DOHH2 (cell line): Measurements from ENCODE around the gene SULT4A1.

Experiments
- H3F3A ChIP-seq: fragments of 200-600 bp; sonication (generic), shearing (Covaris generic); 2 replicates; pipeline ENCODE4 v1.6.0; 2016; ENCODE audit warnings: antibody characterized with exemption, mild to moderate bottlenecking; ENCODE audit not compliant: control insufficient read depth, insufficient read depth
- H3K27ac ChIP-seq: fragments of 200-600 bp; sonication (generic); 2 replicates; pipeline ENCODE4 v1.5.1; 2014; ENCODE audit warnings: low read depth, mild to moderate bottlenecking, low read length, moderate library complexity
- H3K27me3 ChIP-seq: fragments of 200-600 bp; sonication (generic); 2 replicates; pipeline ENCODE4 v1.6.1; 2014; ENCODE audit warnings: mild to moderate bottlenecking, low read length, mixed read lengths; ENCODE audit not compliant: control insufficient read depth
- H3K36me3 ChIP-seq: fragments of 200-600 bp; sonication (generic); 2 replicates; pipeline ENCODE4 v1.6.1; 2014; ENCODE audit warnings: mild to moderate bottlenecking, low read length, moderate library complexity, mixed read lengths; ENCODE audit not compliant: control insufficient read depth
- H3K4me1 ChIP-seq: fragments of 200-600 bp; sonication (generic); 2 replicates; pipeline ENCODE4 v1.6.1; 2014; ENCODE audit warnings: mild to moderate bottlenecking, low read length, mixed read lengths; ENCODE audit not compliant: control insufficient read depth
- H3K4me2 ChIP-seq: fragments of 200-600 bp; sonication (generic); 2 replicates; pipeline ENCODE4 v1.6.0; 2014; ENCODE audit warnings: mild to moderate bottlenecking, low read length, moderate library complexity
- H3K4me3 ChIP-seq: fragments of 200-600 bp; sonication (generic); 2 replicates; pipeline ENCODE4 v1.5.1; 2014; ENCODE audit warnings: mild to moderate bottlenecking, low read length, mixed read lengths
- H3K79me2 ChIP-seq: fragments of 200-600 bp; sonication (generic); 2 replicates; pipeline ENCODE4 v1.6.1; 2014; ENCODE audit warnings: mild to moderate bottlenecking, low read length, mixed read lengths; ENCODE audit not compliant: control insufficient read depth
- H3K9me2 ChIP-seq: fragments of 200-600 bp; sonication (generic); replicated peaks from 2 replicates; pipeline ENCODE4 v1.6.1; 2014; ENCODE audit warnings: mild to moderate bottlenecking, low read length, mixed read lengths; ENCODE audit not compliant: control insufficient read depth
- H3K9me3 ChIP-seq: fragments of 200-600 bp; sonication (generic); 2 replicates; pipeline ENCODE4 v1.6.1; 2014; ENCODE audit warnings: antibody characterized with exemption, low read length, mixed read lengths; ENCODE audit not compliant: control insufficient read depth, insufficient read depth
- H4K20me1 ChIP-seq: fragments of 200-600 bp; sonication (generic); 2 replicates; pipeline ENCODE4 v1.6.0; 2014; ENCODE audit warnings: low read depth, mild to moderate bottlenecking, antibody characterized with exemption, low read length, moderate library complexity; ENCODE audit not compliant: control insufficient read depth, insufficient read depth
- EZH2phosphoT487 ChIP-seq: fragments of 200-600 bp; sonication (generic); IDR thresholded peaks from 2 replicates; pipeline ENCODE4 v1.6.1; 2017; ENCODE audit warnings: borderline replicate concordance, mild to moderate bottlenecking, antibody characterized with exemption, low read length, moderate library complexity, mixed read lengths
- TF ChIP-seq, protein P1 (sequence below): fragments of 200-600 bp; sonication (generic); IDR thresholded peaks from one replicate; pipeline ENCODE4 v1.5.1; 2014; ENCODE audit warnings: antibody characterized with exemption, mild to moderate bottlenecking, low read depth, low read length; ENCODE audit not compliant: poor library complexity, severe bottlenecking

The SULT4A1 gene

DNA sequence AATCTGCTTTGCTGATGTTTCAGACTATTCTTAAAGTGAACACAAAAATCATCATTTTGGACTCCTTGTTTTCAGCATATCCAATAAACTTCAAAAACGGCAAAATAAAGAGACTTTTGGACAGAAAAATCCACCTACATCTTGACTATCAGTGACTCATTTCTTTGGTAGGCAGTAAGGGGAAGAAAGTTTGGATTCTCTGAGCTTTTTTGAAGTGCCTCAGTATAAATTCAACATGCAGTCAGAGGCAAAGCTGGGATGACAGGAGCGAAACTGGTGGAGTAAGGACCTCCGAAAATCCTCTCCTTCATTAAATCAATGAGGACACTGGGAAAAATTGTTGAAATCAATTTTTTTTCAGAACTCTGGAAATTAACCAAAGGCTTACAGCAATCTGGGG is 79.9 kb downstream of the SULT4A1 start:
- no peaks in the 10 kb centered on the region for H3K9me3 ChIP-seq
- H4K20me1 ChIP-seq = no peaks in the 10 kb centered on the region

DNA sequence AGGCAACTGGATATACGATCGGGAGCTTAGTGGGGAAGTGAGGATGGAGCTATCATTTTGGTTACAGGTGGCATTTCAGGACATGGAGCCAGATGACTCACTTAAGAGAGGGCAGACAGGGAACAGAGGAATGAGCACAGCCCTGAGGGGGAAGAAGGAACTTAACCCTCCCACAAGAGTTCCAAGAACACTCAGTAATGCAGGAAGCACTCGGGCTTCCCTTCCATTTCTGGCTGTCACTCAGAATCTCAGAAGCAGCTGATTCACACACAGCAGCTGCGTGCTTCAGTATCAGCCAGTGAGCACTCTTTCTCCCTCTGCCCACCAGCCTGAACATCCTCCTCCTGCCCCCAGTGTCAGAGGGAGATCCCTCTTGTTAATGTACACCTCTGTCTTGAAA is 85.0 kb downstream of the SULT4A1 start:
- H3K27me3 ChIP-seq = 0 out of 2 replicates have a peak, but pooled peaks cover 3% of the 10 kb centered on the region
- H3K79me2 ChIP-seq = no peaks in the 10 kb centered on the region
- H3K36me3 ChIP-seq = no peaks in the 10 kb centered on the region
- TF ChIP-seq EZH2phosphoT487 = no peak
- TF ChIP-seq, protein P1, sequence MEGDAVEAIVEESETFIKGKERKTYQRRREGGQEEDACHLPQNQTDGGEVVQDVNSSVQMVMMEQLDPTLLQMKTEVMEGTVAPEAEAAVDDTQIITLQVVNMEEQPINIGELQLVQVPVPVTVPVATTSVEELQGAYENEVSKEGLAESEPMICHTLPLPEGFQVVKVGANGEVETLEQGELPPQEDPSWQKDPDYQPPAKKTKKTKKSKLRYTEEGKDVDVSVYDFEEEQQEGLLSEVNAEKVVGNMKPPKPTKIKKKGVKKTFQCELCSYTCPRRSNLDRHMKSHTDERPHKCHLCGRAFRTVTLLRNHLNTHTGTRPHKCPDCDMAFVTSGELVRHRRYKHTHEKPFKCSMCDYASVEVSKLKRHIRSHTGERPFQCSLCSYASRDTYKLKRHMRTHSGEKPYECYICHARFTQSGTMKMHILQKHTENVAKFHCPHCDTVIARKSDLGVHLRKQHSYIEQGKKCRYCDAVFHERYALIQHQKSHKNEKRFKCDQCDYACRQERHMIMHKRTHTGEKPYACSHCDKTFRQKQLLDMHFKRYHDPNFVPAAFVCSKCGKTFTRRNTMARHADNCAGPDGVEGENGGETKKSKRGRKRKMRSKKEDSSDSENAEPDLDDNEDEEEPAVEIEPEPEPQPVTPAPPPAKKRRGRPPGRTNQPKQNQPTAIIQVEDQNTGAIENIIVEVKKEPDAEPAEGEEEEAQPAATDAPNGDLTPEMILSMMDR = no peak
- H3F3A ChIP-seq = no peaks in the 10 kb centered on the region
- no peaks in the 10 kb centered on the region for H3K9me2 ChIP-seq
- no peaks in the 10 kb centered on the region for H4K20me1 ChIP-seq
- H3K9me3 ChIP-seq = no peaks in the 10 kb centered on the region
- H3K4me3 ChIP-seq = no peak overlapping the region
- H3K4me2 ChIP-seq = no peak overlapping the region
- H3K27ac ChIP-seq = no peak overlapping the region
- no peaks in the 10 kb centered on the region for H3K4me1 ChIP-seq

More for the DNA sequence above, 79.9 kb downstream of the SULT4A1 start:
- Histone ChIP-seq H3K27ac (no peak overlapping the region), H3K4me3 (no peak overlapping the region), H3K9me2 (no peaks in the 10 kb centered on the region), H3K4me2 (no peak overlapping the region), H3K36me3 (no peaks in the 10 kb centered on the region), H3K79me2 (no peaks in the 10 kb centered on the region), H3K4me1 (no peaks in the 10 kb centered on the region), H3F3A (no peaks in the 10 kb centered on the region), H3K27me3 (peaks cover 6% of the 10 kb centered on the region; the same call in 1 of the 2 replicates)
- TF ChIP-seq, protein P1 = no peak
- TF ChIP-seq EZH2phosphoT487 = no peak

DNA sequence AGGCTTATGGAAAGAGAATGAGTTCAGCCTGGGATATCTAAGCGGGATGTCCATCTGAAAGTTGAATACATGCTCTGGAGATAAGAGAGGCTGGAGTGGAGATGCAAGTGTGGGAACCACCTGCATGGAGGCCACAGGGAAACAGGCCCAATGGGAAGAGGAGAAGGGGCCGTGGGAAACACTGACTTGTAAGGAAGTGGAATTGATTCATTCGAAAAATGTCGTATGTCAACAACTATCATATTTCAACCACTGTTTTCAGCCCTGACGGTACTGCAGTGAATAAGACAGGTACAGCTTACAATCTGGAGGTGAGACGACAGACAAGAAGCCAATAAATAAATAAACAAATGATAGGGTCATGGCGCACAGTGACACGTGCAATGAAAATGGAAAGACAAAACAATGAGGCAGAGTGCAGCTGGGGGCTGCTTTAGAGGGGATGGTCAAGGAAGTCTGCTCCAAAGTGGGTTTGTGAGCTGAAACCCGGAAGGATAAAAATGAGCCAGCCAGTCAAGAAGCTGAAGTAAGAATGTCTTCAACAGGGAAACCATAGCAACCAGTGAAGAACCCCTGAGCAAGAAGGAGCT is 86.1 kb downstream of the SULT4A1 start:
- H3K4me3 ChIP-seq = no peak overlapping the region
- no peaks in the 10 kb centered on the region for H3K4me1 ChIP-seq

More for the DNA sequence above, 86.1 kb downstream of the SULT4A1 start:
- H3K27ac ChIP-seq = no peak overlapping the region
- H3K4me2 ChIP-seq = no peak overlapping the region
- no peaks in the 10 kb centered on the region for H3K79me2 ChIP-seq
- no peaks in the 10 kb centered on the region for H4K20me1 ChIP-seq
- H3K9me2 ChIP-seq = no peaks in the 10 kb centered on the region
- 0 out of 2 replicates have a peak, but pooled peaks cover 3% of the 10 kb centered on the region for H3K27me3 ChIP-seq
- no peaks in the 10 kb centered on the region for H3K36me3 ChIP-seq
- no peaks in the 10 kb centered on the region for H3F3A ChIP-seq
- H3K9me3 ChIP-seq = no peaks in the 10 kb centered on the region
- no peak for TF ChIP-seq EZH2phosphoT487
- TF ChIP-seq, protein P1 = no peak
